Heart left ventricle (tissue), 16 donors: Measurements from ENCODE around the gene ZEB1. TPM values are rescaled to one million over a fixed set of nuclear protein-coding genes. Genes with fewer than 3 reads are reported as not detected.

Experiments
- ATAC-seq, 4 donors: fragments of 200-7000 bp; cut with Tn5 transposase; one replicate each; pipeline ENCODE4 v1.9.1; 2020 to 2022; ENCODE audit warnings: moderate library complexity in 4 of 4, mild to moderate bottlenecking in 3 of 4, moderate number of reproducible peaks in 1 of 4
- DNase-seq, 5 donors: peaks; one replicate each; pipeline ENCODE4 v3.0.0-alpha.2; 2020
- H3K27ac ChIP-seq, 12 donors: fragments of 200-600 bp; sonication (generic) in 4 of 12; one replicate each; pipeline versions ENCODE4 v1.5.0 to v1.8.0; 2016 to 2022; ENCODE audit warnings: mild to moderate bottlenecking in 2 of 12
- H3K27me3 ChIP-seq, 9 donors: fragments of 200-600 bp; sonication (generic) in 2 of 9; one replicate each; pipeline versions ENCODE4 v1.5.1 to v1.8.0; 2016 to 2022; ENCODE audit warnings: mild to moderate bottlenecking in 3 of 9
- H3K36me3 ChIP-seq, 9 donors: fragments of 200-600 bp; sonication (generic) in 2 of 9; one replicate each; pipeline versions ENCODE4 v1.5.0 to v1.8.0; 2018 to 2022; ENCODE audit warnings: mild to moderate bottlenecking in 2 of 9
- H3K4me1 ChIP-seq, 12 donors: fragments of 200-600 bp; sonication (generic) in 4 of 12; one replicate each; pipeline versions ENCODE4 v1.5.0 to v1.8.0; 2016 to 2022; ENCODE audit warnings: mild to moderate bottlenecking in 3 of 12
- H3K4me3 ChIP-seq, 12 donors: fragments of 200-600 bp; sonication (generic) in 4 of 12; one replicate each; pipeline versions ENCODE4 v1.5.0 to v1.8.0; 2017 to 2022; ENCODE audit warnings: mild to moderate bottlenecking in 9 of 12, moderate library complexity in 4 of 12
- H3K9me3 ChIP-seq, 12 donors: fragments of 200-600 bp; sonication (generic) in 4 of 12; one replicate each; pipeline versions ENCODE4 v1.5.0 to v1.8.0; 2016 to 2022; ENCODE audit warnings: mild to moderate bottlenecking in 1 of 12
- CTCF ChIP-seq, 12 donors: fragments of 200-600 bp; sonication (generic) in 4 of 12; IDR thresholded peaks; one replicate each; pipeline versions ENCODE4 v1.5.0 to v1.8.0; 2018 to 2022; ENCODE audit warnings: antibody characterized with exemption in 12 of 12, mild to moderate bottlenecking in 5 of 12
- POLR2A ChIP-seq, 2 donors: fragments of 450-650 bp; IDR thresholded peaks; one replicate each; pipeline ENCODE4 v1.6.1; 2017; ENCODE audit warnings: antibody characterized with exemption in 2 of 2, mild to moderate bottlenecking in 2 of 2, moderate library complexity in 2 of 2
- WGBS, 4 donors: extraction: QIAGEN DNeasy Blood & Tissue Kit in 2 of 4; methylation state at CpG; one replicate each; pipeline versions ENCODE4 v1.1.5 to v1.1.7; 2013 to 2018; 5-methylcytosine and 5-hydroxymethylcytosine counted together
- intact Hi-C, 10 donors: fragments of 100-400 bp; cut with DNase I; formaldehyde crosslinking; loops; one replicate each; pipeline versions ENCODE4 v1.11.1 to v1.14.2; 2022
- polyA plus RNA-seq, 2 donors: library from polyadenylated mRNA; stranded (reverse); fragments of 200-250 nt; gene quantifications; one replicate each; pipeline ENCODE4 v1.2.3, GENCODE V29; 2013
- total RNA-seq, 9 donors: library from RNA; depleted of rRNA in 2 of 9; stranded (reverse); fragments of >200 nt in 2 of 9; fragmentation: NEBNext Ultra II Directional in 3 of 9; extraction: Animal tissue kit (Norgen Biotek cat#: 25700) in 3 of 9; gene quantifications; one replicate each; pipeline versions ENCODE4 v1.1.0 to v1.2.4, GENCODE V29; 2016 to 2023
- donor health status: ischemic (EF 13 %, LVEDD 7.1; RV severe dilation, severe dysfunction).
- donor health status: healthy with polysubstance abuse.
- donor health status: DM: no; HTN: yes; CAD: no.
- donor health status: DM: no; HTN: no; CAD: no.
- donor health status: ischemic (EF 25% LVEDD 6.9; RV normal size, moderate dysfunction).
- donor health status: ischemic (EF 25% LVEDD 5.7; RV mildly dilated, moderate dysfunction).
- donor health status: healthy.
- donor health status: DM: yes; HTN: yes; CAD: no.
- donor health status: ischemic (EF 35%, LVEDD 5.7; RV mildly dilated, moderate dysfunction).
- donor health status: nonischemic (EF 11% LVEDD 7.7; RV severe dilation, severe dysfunction).
- donor health status: DM: yes; HTN: yes; CAD: no.
- donor health status: PGD.
- donor health status: ischemic (EF 29% LVEDD 5.4; RV normal size, mild dysfunction).
- donor health status: nonischemic (EF 23%, LVEDD 6.1; RV moderate dilation, normal function).

The ZEB1 gene
- total and polyA plus RNA-seq, 11 donors, result 15.4 to 135 (median 95.6) TPM

- TF ChIP-seq POLR2A (IDR thresholded peaks at IDR 0.05) (no peak), CTCF (IDR thresholded peaks at IDR 0.05) (no peak)
- intact Hi-C loops, result no loop called here
These were observed 47.7 kb downstream of the ZEB1 start for GRCh38 chr10:31366703-31367102.

GRCh38 chr10:31368724-31369123, 49.7 kb downstream of the ZEB1 start:
- intact Hi-C loops, result no loop called here
- no peaks in the 10 kb centered on the region for H3K27me3 ChIP-seq
- no peaks in the 10 kb centered on the region for H3K9me3 ChIP-seq
- H3K4me1 ChIP-seq, result peaks cover 0 to 28% (median 6%) of the 10 kb centered on the region in 12 donors
- no peak overlapping the region for H3K4me3 ChIP-seq
- DNase-seq, result no peak
- no peak for TF ChIP-seq POLR2A (IDR thresholded peaks at IDR 0.05)
- no peak for TF ChIP-seq CTCF (IDR thresholded peaks at IDR 0.05)
- no peak overlapping the region for H3K27ac ChIP-seq
- peaks cover 0 to 3% (median 0%) of the 10 kb centered on the region in 9 donors for H3K36me3 ChIP-seq
- ATAC-seq, result no peak

More at GRCh38 chr10:31366703-31367102, 47.7 kb downstream of the ZEB1 start:
- H3K27me3 ChIP-seq, result no peaks in the 10 kb centered on the region
- no peak overlapping the region for H3K27ac ChIP-seq
- WGBS, 4 donors, result 90 to 96% (median 92%) methylated on average over 4 of the region's 4 CpGs
- peaks cover 0 to 23% (median 0%) of the 10 kb centered on the region in 12 donors for H3K4me1 ChIP-seq
- no peak overlapping the region for H3K4me3 ChIP-seq
- DNase-seq (no peak), ATAC-seq (no peak)
- peaks cover 0 to 10% (median 5%) of the 10 kb centered on the region in 9 donors for H3K36me3 ChIP-seq
- H3K9me3 ChIP-seq, result no peaks in the 10 kb centered on the region

- Histone ChIP-seq H3K36me3 (no peaks in the 10 kb centered on the region), H3K4me3 (no peak overlapping the region), H3K27me3 (no peaks in the 10 kb centered on the region), H3K27ac (no peak overlapping the region), H3K4me1 (peaks cover 0 to 28% (median 18%) of the 10 kb centered on the region in 12 donors), H3K9me3 (no peaks in the 10 kb centered on the region)
- no peak for DNase-seq
- intact Hi-C loops, result no loop called here
- TF ChIP-seq POLR2A (IDR thresholded peaks at IDR 0.05) (no peak), CTCF (IDR thresholded peaks at IDR 0.05) (no peak)
- no peak for ATAC-seq
- whole genome bisulfite sequencing, 4 donors, result 89 to 94% (median 93%) methylated on average over 3 of the region's 3 CpGs
These were observed 53.4 kb downstream of the ZEB1 start for GRCh38 chr10:31372439-31372838.

GRCh38 chr10:31374146-31374696, 55.2 kb downstream of the ZEB1 start:
- WGBS, 4 donors, result 79 to 95% (median 86%) methylated on average over 2 of the region's 2 CpGs
- no peak for ATAC-seq
- Histone ChIP-seq H3K36me3 (no peaks in the 10 kb centered on the region), H3K9me3 (no peaks in the 10 kb centered on the region), H3K4me3 (no peak overlapping the region), H3K27me3 (no peaks in the 10 kb centered on the region), H3K4me1 (peaks cover 0 to 31% (median 20%) of the 10 kb centered on the region in 12 donors), H3K27ac (no peak overlapping the region)
- TF ChIP-seq CTCF (IDR thresholded peaks at IDR 0.05) (no peak), POLR2A (IDR thresholded peaks at IDR 0.05) (no peak)
- DNase-seq, result no peak
- intact Hi-C loops, result no loop called here
